ENCODE measurements around the gene ANXA1. TPM values are rescaled to one million over a fixed set of nuclear protein-coding genes. Genes with fewer than 3 reads are reported as not detected.

ANXA1 gene
- total RNA-seq, 2 experiments from 2014 or later = 310 to 317 TPM

- ChIA-PET CTCF (interaction anchor here (0.6 to 1.6 kb wide), 7 partner anchors 8 to 1899 kb away, joined by 3 to 5 read pairs (median 3); no protein-coding TSS in a partner anchor), POLR2A (no interaction called here)
- ATAC-seq (ENCODE audit: poor library complexity) (no peak), DNase-seq (peak in 3 of 14 experiments; percentile 39 to 46 (median 45))
- TF ChIP-seq, protein P1, sequence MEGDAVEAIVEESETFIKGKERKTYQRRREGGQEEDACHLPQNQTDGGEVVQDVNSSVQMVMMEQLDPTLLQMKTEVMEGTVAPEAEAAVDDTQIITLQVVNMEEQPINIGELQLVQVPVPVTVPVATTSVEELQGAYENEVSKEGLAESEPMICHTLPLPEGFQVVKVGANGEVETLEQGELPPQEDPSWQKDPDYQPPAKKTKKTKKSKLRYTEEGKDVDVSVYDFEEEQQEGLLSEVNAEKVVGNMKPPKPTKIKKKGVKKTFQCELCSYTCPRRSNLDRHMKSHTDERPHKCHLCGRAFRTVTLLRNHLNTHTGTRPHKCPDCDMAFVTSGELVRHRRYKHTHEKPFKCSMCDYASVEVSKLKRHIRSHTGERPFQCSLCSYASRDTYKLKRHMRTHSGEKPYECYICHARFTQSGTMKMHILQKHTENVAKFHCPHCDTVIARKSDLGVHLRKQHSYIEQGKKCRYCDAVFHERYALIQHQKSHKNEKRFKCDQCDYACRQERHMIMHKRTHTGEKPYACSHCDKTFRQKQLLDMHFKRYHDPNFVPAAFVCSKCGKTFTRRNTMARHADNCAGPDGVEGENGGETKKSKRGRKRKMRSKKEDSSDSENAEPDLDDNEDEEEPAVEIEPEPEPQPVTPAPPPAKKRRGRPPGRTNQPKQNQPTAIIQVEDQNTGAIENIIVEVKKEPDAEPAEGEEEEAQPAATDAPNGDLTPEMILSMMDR (IDR thresholded peaks at IDR 0.05) = peak; percentile 64
- intact Hi-C loops (cut with DNase I, micrococcal nuclease) = no loop called here
- Mint-ChIP-seq H3K9me3 (no peaks in the 10 kb centered on the region), H3K27me3 (peaks cover 25% of the 10 kb centered on the region), H3K4me3 (no peak overlapping the region), H3K27ac (no peak overlapping the region), H3K36me3 (ENCODE audit: low read depth) (no peaks in the 10 kb centered on the region), H3K4me1 (ENCODE audit: low read depth) (no peaks in the 10 kb centered on the region)
- no peaks in the 10 kb centered on the region for H3K4me1 ChIP-seq (ENCODE audit: insufficient read depth, low read length)
- H3K27me3 ChIP-seq (ENCODE audit: control insufficient read depth in 1 of 2, insufficient read depth in 2 of 2, low read length in 2 of 2) = peaks cover 0 to 10% of the 10 kb centered on the region in 2 experiments
- no peak overlapping the region for H3K27ac ChIP-seq (ENCODE audit: low read depth in 1 of 2, low read length in 2 of 2)
- H3K9me3 ChIP-seq (ENCODE audit: control insufficient read depth in 1 of 2, insufficient read depth in 1 of 2, low read length in 2 of 2) = no peaks in the 10 kb centered on the region
- H3K4me3 ChIP-seq (ENCODE audit: low read length) = no peak overlapping the region
- H3K36me3 ChIP-seq (ENCODE audit: insufficient read depth, low read length) = no peaks in the 10 kb centered on the region
Measured at GRCh38 chr9:73200694-73201452, 49.2 kb downstream of the ANXA1 start.

DNA sequence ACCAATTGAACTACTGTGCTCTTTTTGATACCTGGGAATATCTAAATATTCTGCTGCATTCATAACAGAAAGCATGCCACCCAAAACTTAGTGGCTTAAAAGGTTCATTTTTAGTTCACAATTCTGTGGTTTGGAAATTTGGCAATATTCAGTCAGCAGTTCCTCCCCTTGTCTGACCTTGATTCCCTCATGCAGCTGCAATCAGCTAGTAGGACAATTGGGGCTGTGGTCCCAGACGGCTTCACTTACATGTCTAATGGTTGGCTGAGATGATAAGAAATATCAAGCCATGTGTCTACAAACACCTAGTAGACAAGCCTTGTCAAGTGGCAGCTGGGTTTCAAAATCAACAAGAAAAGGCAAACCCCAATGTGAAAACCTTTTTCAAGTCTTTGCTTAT is 51.3 kb downstream of the ANXA1 start:
- no peak overlapping the region for H3K27ac ChIP-seq (ENCODE audit: low read depth in 1 of 2, low read length in 2 of 2)
- Mint-ChIP-seq H3K27ac (no peak overlapping the region), H3K4me1 (ENCODE audit: low read depth) (no peaks in the 10 kb centered on the region), H3K27me3 (peaks cover 22% of the 10 kb centered on the region), H3K9me3 (no peaks in the 10 kb centered on the region), H3K36me3 (ENCODE audit: low read depth) (no peaks in the 10 kb centered on the region), H3K4me3 (no peak overlapping the region)
- no peaks in the 10 kb centered on the region for H3K9me3 ChIP-seq (ENCODE audit: control insufficient read depth in 1 of 2, insufficient read depth in 1 of 2, low read length in 2 of 2)
- no peak overlapping the region for H3K4me3 ChIP-seq (ENCODE audit: low read length)
- intact Hi-C loops (cut with DNase I, micrococcal nuclease) = no loop called here
- H3K4me1 ChIP-seq (ENCODE audit: insufficient read depth, low read length) = no peaks in the 10 kb centered on the region
- H3K27me3 ChIP-seq (ENCODE audit: control insufficient read depth in 1 of 2, insufficient read depth in 2 of 2, low read length in 2 of 2) = peaks cover 0 to 5% of the 10 kb centered on the region in 2 experiments
- ATAC-seq (ENCODE audit: poor library complexity) (no peak), DNase-seq (no peak)
- H3K36me3 ChIP-seq (ENCODE audit: insufficient read depth, low read length) = no peaks in the 10 kb centered on the region
- TF ChIP-seq, protein P1 (IDR thresholded peaks at IDR 0.05) = no peak
- ChIA-PET CTCF (no interaction called here), POLR2A (no interaction called here)

DNA sequence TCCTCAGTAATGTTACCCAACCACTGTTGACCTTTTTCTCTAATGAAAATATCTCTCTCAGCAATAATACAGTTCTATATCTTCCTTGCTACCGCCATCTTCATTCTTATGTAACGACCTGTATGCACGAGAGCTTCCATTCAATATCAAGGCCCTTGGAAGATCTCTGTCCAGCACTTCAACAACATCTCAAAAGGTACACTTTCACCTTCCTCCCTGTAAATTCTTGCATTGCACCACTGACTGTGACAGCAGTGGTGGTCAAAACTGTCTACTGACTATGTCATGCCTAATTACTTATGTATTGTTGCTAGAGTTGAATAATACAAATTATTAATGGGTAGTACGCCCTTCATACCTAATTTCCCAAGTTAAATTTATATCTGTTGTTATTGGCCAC is 53.3 kb downstream of the ANXA1 start:
- no peaks in the 10 kb centered on the region for H3K4me1 Mint-ChIP-seq (ENCODE audit: low read depth)
- ATAC-seq (ENCODE audit: poor library complexity) (no peak), DNase-seq (peak in 1 of 14 experiments; percentile 23)
- ChIA-PET POLR2A (no interaction called here), CTCF (no interaction called here)
- H3K27ac Mint-ChIP-seq = no peak overlapping the region
- no peaks in the 10 kb centered on the region for H3K36me3 Mint-ChIP-seq (ENCODE audit: low read depth)
- no peaks in the 10 kb centered on the region for H3K9me3 Mint-ChIP-seq
- peaks cover 17% of the 10 kb centered on the region for H3K27me3 Mint-ChIP-seq
- Histone ChIP-seq H3K36me3 (ENCODE audit: insufficient read depth, low read length) (no peaks in the 10 kb centered on the region), H3K27ac (ENCODE audit: low read depth in 1 of 2, low read length in 2 of 2) (no peak overlapping the region), H3K4me1 (ENCODE audit: insufficient read depth, low read length) (no peaks in the 10 kb centered on the region), H3K4me3 (ENCODE audit: low read length) (no peak overlapping the region), H3K27me3 (ENCODE audit: control insufficient read depth in 1 of 2, insufficient read depth in 2 of 2, low read length in 2 of 2) (peaks cover 0 to 1% of the 10 kb centered on the region in 2 experiments), H3K9me3 (ENCODE audit: control insufficient read depth in 1 of 2, insufficient read depth in 1 of 2, low read length in 2 of 2) (no peaks in the 10 kb centered on the region)
- intact Hi-C loops (cut with DNase I, micrococcal nuclease) = no loop called here
- TF ChIP-seq, protein P1 (IDR thresholded peaks at IDR 0.05) = no peak
- H3K4me3 Mint-ChIP-seq = no peak overlapping the region
